ENCODE measurements around the gene TEPSIN.

Gene TEPSIN

GRCh38 chr17:81241648-81242420 is 3.0 kb upstream of the TEPSIN start:
- no peak overlapping the region for H3K4me3 ChIP-seq (IDR thresholded peaks at IDR 0.05; ENCODE audit: insufficient read depth, low read depth, low read length)
- TF ChIP-seq CTCF (conservative IDR thresholded peaks at IDR 0.05; ENCODE audit: low read depth, low read length): peak; percentile 74
- H3K36me3 ChIP-seq (ENCODE audit: insufficient read depth): no peaks in the 10 kb centered on the region
- H3K27me3 ChIP-seq (ENCODE audit: insufficient read depth, low read depth): no peaks in the 10 kb centered on the region
- H2AFZ ChIP-seq (ENCODE audit: low read depth): no peak overlapping the region
- no peaks in the 10 kb centered on the region for H4K20me1 ChIP-seq (ENCODE audit: insufficient read depth)
- no peak overlapping the region for H3K4me2 ChIP-seq
- H3K79me2 ChIP-seq (ENCODE audit: insufficient read depth, low read depth): peaks cover 29% of the 10 kb centered on the region
- H3K4me1 ChIP-seq (ENCODE audit: low read depth, poor library complexity, severe bottlenecking): peaks cover 22% of the 10 kb centered on the region
- no peak overlapping the region for H3K27ac ChIP-seq
- H3K9ac ChIP-seq: no peak overlapping the region

- no peak overlapping the region for H3K9ac ChIP-seq
- H3K4me2 ChIP-seq: peak overlapping the region; percentile 59; the same call in 1 of the 2 replicates
- no peak overlapping the region for H3K27ac ChIP-seq
- no peaks in the 10 kb centered on the region for H4K20me1 ChIP-seq (ENCODE audit: insufficient read depth)
- no peaks in the 10 kb centered on the region for H3K27me3 ChIP-seq (ENCODE audit: insufficient read depth, low read depth)
- no peak overlapping the region for H2AFZ ChIP-seq (ENCODE audit: low read depth)
- H3K4me3 ChIP-seq (IDR thresholded peaks at IDR 0.05; ENCODE audit: insufficient read depth, low read depth, low read length): no peak overlapping the region
- H3K79me2 ChIP-seq (ENCODE audit: insufficient read depth, low read depth): peaks cover 29% of the 10 kb centered on the region
- H3K4me1 ChIP-seq (ENCODE audit: low read depth, poor library complexity, severe bottlenecking): peaks cover 22% of the 10 kb centered on the region
- no peaks in the 10 kb centered on the region for H3K36me3 ChIP-seq (ENCODE audit: insufficient read depth)
- no peak for TF ChIP-seq CTCF (conservative IDR thresholded peaks at IDR 0.05; ENCODE audit: low read depth, low read length)
Measured at GRCh38 chr17:81241203-81241602, 2.3 kb upstream of the TEPSIN start.

- H3K9ac ChIP-seq: peak overlapping the region; percentile 99; the same call in 1 of the 2 replicates
- no peak overlapping the region for H3K4me3 ChIP-seq (IDR thresholded peaks at IDR 0.05; ENCODE audit: insufficient read depth, low read depth, low read length)
- H3K79me2 ChIP-seq (ENCODE audit: insufficient read depth, low read depth): peaks cover 29% of the 10 kb centered on the region
- H3K4me2 ChIP-seq: peak overlapping the region; percentile 59; the same call in 1 of the 2 replicates
- no peak overlapping the region for H2AFZ ChIP-seq (ENCODE audit: low read depth)
- H3K27ac ChIP-seq: no peak overlapping the region; the same call in 1 of the 2 replicates
- peaks cover 22% of the 10 kb centered on the region for H3K4me1 ChIP-seq (ENCODE audit: low read depth, poor library complexity, severe bottlenecking)
- H4K20me1 ChIP-seq (ENCODE audit: insufficient read depth): no peaks in the 10 kb centered on the region
- no peaks in the 10 kb centered on the region for H3K36me3 ChIP-seq (ENCODE audit: insufficient read depth)
- no peak for TF ChIP-seq CTCF (conservative IDR thresholded peaks at IDR 0.05; ENCODE audit: low read depth, low read length)
- no peaks in the 10 kb centered on the region for H3K27me3 ChIP-seq (ENCODE audit: insufficient read depth, low read depth)
Measured at GRCh38 chr17:81240761-81241160, 1.9 kb upstream of the TEPSIN start.

GRCh38 chr17:81239714-81240555 is 1.1 kb upstream of the TEPSIN start:
- Histone ChIP-seq H3K27ac (peak overlapping the region; percentile 95), H3K27me3 (ENCODE audit: insufficient read depth, low read depth) (no peaks in the 10 kb centered on the region), H4K20me1 (ENCODE audit: insufficient read depth) (no peaks in the 10 kb centered on the region), H3K4me1 (ENCODE audit: low read depth, poor library complexity, severe bottlenecking) (peaks cover 22% of the 10 kb centered on the region), H3K79me2 (ENCODE audit: insufficient read depth, low read depth) (peaks cover 29% of the 10 kb centered on the region), H3K4me2 (peak overlapping the region; percentile 59), H3K36me3 (ENCODE audit: insufficient read depth) (no peaks in the 10 kb centered on the region), H2AFZ (ENCODE audit: low read depth) (peak overlapping the region; percentile 34; the same call in 1 of the 2 replicates), H3K4me3 (IDR thresholded peaks at IDR 0.05; ENCODE audit: insufficient read depth, low read depth, low read length) (no peak overlapping the region), H3K9ac (peak overlapping the region; percentile 99)
- TF ChIP-seq CTCF (conservative IDR thresholded peaks at IDR 0.05; ENCODE audit: low read depth, low read length): no peak
